ELR (cell line): Measurements from ENCODE around the gene TFCP2L1.
A peak's percentile ranks its signal among the peaks of the same experiment; 100 is the strongest.
"Not testable (repeated sequence)": the region's sequence is repeated elsewhere in the genome, so short reads cannot be mapped to it uniquely, and the experiment has no call there.

Experiments used
- DNase-seq: peaks from one replicate; pipeline ENCODE4 v3.0.0-alpha.2; 2015; ENCODE audit warnings: low read depth

TFCP2L1 gene

GRCh38 chr2:121284463-121285449, at the start of gene TFCP2L1:
Gene TFCP2L1, minus strand, starts transcription at chr2:121285202. Its CDS starts 93 bp downstream, at chr2:121285109.
- DNase-seq: no peak

DNA sequence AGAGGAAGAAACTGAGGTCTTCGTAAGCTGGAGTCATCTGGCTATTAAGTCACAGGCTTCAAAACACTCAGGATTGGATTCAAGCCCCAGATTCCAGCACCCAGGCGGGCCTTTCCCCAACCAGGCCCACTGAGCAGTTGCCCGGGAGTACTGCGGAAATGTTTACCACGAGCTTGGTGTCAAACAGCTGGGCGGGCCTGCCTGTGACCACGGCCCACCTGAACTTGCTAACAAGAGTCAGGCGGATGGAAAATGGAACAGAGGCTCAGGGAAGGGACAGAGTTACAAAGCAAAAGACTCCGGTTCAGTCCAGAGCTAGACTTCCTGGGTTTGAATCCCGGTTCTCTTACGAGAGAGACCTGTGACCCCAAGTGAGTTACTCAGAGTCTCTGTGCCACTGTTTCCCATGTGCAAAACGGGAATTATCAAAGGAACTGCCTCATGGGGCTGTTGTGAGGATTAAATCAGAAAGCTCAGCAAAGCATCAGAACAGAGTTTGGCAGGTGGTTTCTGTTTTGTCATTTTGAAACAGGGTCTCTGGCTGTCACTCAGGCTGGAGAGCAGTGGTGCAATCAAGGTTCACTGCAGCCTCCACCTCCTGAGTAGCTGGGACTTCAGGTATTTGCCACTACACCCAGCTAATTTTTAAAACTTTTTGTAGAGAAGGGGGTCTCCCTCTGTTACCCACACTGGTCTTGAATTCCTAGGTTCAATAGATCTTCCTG, 49.0 kb upstream of the TFCP2L1 start:
- no peak for DNase-seq

GRCh38 chr2:121333231-121333630, 48.2 kb upstream of the TFCP2L1 start:
- no peak for DNase-seq

DNA sequence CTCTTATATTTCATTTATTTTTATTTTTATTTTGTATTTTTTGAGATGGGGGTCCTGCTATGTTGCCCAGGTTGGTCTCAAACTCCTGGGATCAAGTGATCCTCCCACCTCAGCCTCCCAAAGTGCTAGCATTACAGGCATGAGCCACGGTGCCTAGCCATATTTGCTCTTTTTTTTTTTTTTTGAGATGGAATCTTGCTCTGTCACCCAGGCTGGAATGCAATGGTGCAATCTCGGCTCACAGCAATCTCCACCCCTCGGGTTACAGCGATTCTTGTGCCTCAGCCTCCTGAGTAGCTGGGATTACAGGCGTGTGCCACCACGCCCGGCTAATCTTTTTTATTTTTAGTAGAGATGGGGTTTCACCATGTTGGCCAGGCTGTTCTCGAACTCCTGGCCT, 46.3 kb upstream of the TFCP2L1 start:
- DNase-seq: not testable (repeated sequence)

DNA sequence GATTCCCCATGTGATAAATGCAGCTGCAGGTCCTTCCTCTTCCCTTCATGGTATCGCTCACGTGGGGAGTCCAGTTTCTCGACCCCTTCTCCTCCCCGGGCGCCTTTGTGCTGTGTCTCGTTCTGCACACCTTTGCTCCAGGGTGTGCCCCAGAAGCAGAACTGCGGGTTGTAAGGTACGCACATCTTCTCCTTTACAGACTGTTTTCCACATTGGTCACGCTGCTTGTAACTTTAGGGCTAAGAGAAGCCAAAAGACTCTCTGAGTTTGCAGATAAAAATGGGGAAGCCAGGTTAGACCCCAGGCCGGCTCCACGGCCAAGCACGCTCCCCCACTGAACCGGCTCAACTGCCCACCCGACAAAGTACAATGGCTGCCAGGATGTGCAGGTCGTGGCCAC, 45.9 kb upstream of the TFCP2L1 start:
- DNase-seq: no peak

DNA sequence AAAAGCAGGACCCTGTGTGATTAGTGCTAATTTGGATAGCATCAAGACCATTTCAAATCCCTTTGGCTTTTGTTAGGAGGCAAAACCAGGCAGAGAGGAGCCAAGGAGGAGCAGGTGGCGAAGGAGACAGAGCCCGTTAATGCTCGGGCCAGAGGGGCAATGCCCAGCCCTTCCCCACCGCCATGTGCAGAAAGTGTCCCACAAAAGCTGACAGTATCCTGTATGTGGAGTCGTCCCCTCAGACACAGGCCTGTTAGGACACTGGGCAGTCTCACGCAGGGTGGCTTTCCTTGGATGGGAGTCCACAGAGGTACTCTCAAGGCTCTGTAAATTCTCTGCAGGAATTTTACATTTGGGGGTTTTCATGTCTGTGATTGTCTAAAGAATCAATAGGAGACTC, 44.8 kb upstream of the TFCP2L1 start:
- no peak for DNase-seq

DNA sequence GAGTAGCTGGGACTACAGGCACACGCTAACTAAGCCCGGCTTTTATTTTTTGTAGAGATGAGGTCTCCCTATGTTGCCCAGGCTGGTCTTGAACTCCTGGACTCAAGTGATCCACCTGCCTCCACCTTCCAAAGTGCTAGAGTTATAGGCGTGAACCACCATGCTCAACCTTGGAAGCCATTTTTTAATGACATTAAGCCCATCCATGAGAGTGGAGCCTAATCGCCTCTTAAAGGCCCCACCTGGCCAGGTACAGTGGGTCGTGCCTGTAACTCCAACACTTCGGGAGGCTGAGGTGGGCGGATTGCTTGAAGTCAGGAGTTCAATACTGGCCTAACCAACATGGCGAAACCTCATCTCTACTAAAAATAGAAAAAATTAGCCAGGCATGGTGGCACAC, 41.6 kb upstream of the TFCP2L1 start:
- no peak for DNase-seq

DNA sequence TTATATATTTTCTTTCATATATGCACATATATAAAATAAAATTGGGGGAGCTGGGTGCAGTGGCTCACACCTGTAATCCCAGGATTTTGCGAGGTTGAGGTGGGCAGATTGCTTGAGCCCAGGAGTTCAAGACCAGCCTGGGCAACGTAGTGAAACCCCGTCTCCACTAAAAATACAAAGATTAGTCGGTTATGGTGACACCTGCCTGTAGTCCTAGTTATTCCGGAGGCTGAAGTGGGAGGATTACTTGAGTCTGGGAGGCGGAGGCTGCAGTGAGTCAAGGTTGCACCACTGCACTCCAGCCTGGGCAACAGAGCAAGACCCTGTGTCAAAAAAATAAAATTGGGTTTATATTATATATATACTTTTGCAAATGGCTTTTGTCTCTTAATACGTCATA, 39.6 kb upstream of the TFCP2L1 start:
- DNase-seq: no peak

GRCh38 chr2:121321476-121321875, 36.5 kb upstream of the TFCP2L1 start:
- DNase-seq: no peak

DNA sequence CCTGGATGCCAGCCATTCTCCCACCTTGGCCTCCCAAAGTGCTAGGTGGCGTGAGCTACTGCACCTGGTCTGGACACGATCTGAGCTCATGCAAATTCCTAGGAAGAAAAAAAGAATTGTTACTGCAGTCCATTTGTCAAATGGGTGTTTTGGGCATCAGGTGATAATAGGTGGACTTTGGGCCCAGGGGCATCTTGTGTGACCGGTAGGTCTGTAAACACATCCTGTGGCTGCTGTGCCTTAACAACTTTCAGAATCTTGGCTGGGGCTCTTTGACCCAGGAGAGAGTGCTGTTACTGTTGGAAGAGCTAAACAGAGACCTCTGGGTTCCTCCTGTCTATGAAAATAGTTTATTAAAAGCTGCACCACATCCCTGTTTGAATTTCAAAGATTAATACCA, 34.9 kb upstream of the TFCP2L1 start:
- no peak for DNase-seq

- DNase-seq: no peak
Observed at GRCh38 chr2:121316986-121317385, 32.0 kb upstream of the TFCP2L1 start.

GRCh38 chr2:121313701-121314100, 28.7 kb upstream of the TFCP2L1 start:
- not testable (repeated sequence) for DNase-seq

DNA sequence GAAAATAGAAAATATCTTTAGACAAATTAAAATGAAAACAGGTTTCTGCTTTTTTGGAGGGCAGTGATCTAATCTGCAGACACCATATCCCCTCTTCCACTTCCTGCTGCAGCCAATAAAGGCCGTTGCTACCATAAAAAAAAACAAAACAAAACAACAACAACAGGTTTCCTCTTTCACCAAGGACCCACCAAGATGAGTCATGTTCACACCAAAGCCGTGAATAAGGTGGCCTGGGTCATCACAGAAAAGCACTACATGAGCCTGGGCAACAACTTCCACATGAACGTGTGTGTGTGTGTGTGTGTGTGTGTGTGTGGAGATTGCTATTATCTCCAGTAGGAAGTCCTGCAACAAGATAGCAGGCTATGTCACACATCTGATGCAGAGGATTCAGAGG, 24.8 kb upstream of the TFCP2L1 start:
- DNase-seq: no peak

DNA sequence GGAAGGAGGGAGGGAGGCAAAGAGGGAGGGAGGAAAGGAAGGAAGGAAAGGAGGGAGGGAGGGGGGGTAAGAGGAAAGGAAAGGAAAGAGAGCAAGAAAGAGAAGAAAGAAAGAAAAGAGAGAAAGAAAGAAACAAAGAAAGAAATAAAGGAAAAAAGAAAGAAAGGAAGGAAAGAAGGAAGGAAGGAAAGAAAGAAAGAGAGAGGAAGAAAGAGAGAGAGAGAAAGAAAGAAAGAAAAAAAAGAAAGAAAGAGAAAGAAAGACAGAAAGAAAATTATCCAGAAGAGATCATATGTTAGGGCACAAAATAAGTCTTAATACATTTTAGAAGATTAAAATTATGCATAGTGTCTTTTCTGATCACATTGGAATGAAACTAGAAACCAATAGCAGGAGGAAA, 24.3 kb upstream of the TFCP2L1 start:
- no peak for DNase-seq

DNA sequence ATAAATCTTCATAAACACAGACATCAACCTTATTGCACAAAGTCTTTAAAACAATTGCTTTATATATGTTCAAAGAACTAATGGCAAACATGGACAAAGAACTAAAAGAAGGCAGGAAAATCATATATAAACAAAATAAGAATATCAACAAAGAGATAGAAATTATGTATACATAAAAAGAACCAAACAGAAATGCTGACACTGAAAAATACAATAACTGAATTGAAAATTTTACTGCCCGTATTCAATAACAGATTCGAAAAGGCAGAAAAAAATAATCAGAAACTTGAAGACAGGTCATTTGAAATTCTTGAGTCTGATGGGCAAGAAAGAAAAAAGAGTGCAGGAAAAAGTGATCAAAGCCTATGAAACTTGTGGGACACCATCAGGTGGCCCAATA, 22.0 kb upstream of the TFCP2L1 start:
- DNase-seq: no peak

- no peak for DNase-seq
Observed at GRCh38 chr2:121304941-121305340, 19.9 kb upstream of the TFCP2L1 start.

DNA sequence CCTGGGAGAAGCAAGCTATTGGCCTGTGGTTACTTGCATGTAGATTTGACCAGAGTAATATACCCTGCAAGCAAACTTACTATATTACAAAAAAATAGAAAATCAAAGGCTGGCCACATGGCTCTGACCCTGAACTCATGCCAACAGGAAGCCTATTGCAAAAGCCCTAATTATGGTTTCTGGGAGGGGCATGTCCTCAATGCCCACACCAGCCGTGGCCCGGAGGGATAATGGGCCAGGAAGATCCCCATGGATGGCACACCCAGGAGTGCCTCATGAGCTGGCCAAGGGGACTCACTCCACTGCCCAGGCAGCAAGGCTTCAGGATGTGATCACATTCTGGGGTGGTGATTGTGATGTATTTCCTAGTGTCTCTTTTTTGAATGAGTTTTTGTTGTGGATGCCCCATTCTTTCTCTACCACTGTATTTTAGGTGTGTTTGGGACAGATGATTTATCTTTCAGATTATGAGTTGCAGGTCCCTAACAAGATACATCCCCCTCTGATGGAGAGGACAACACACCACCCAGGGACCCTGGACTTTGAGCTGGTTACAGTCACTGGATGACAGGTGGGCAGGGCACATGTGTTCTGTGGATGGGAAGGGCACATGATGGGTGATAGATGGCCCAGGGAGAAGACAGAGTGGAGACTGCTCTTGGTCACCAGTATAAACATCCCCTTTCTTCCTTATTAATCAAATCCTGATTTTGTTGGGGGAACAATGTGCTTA, 18.7 kb upstream of the TFCP2L1 start:
- DNase-seq: no peak

GRCh38 chr2:121301190-121301589, 16.2 kb upstream of the TFCP2L1 start:
- DNase-seq: not testable (repeated sequence)

GRCh38 chr2:121298476-121298875, 13.5 kb upstream of the TFCP2L1 start:
- DNase-seq: no peak

- not testable (repeated sequence) for DNase-seq
Observed at GRCh38 chr2:121297866-121298265, 12.9 kb upstream of the TFCP2L1 start.

- peak; percentile 57 for DNase-seq
Observed at GRCh38 chr2:121297217-121297830, 12.3 kb upstream of the TFCP2L1 start.
